Measurements from ENCODE around the gene ATG9A. TPM values are rescaled to one million over a fixed set of nuclear protein-coding genes. Genes with fewer than 3 reads are reported as not detected.
A peak's percentile ranks its signal among the peaks of the same experiment; 100 is the strongest.

ATG9A gene
- total and polyA plus RNA-seq, 9 of the 15 experiments (the other 6 are each of a cell fraction or from before 2014, with no cell fraction given), result 0.25 to 65.6 (median 23.4) TPM

GRCh38 chr2:219206328-219207133 is 22.9 kb downstream of the ATG9A start, which contains the start of gene ZFAND2B (continued):
- TF ChIP-seq MYC (IDR thresholded peaks at IDR 0.05; ENCODE audit: low read depth, low read length) (peak; percentile 55; the same call in 1 of the 2 replicates), MYC (CRISPR knock-in tag; IDR thresholded peaks at IDR 0.05; ENCODE audit: borderline replicate concordance, low read depth) (no peak), ZNF639 (CRISPR knock-in tag; conservative IDR thresholded peaks at IDR 0.05 in 1 of 2, IDR thresholded peaks at IDR 0.05 in 1 of 2) (peak in 1 of 2 experiments; percentile 82; a peak in 2 of 4 replicates), HNRNPK (IDR thresholded peaks at IDR 0.05; ENCODE audit: low read depth, low read length, poor library complexity, severe bottlenecking) (no peak), POLR2AphosphoS5 (IDR thresholded peaks at IDR 0.05; ENCODE audit: control insufficient read depth, insufficient read depth, low read depth, low read length) (peak; percentile 83), L3MBTL2 (IDR thresholded peaks at IDR 0.05) (peak; percentile 74), MAFF (IDR thresholded peaks at IDR 0.05; ENCODE audit: low read length) (no peak), ETV5 (CRISPR knock-in tag; IDR thresholded peaks at IDR 0.05; ENCODE audit: low read depth) (0 out of 2 replicates have a peak, but pooled peaks have one; percentile 3), PCBP2 (IDR thresholded peaks at IDR 0.05; ENCODE audit: low read depth, low read length, poor library complexity, severe bottlenecking) (no peak), MXD1 (CRISPR knock-in tag; IDR thresholded peaks at IDR 0.05; ENCODE audit: borderline replicate concordance, poor library complexity, severe bottlenecking) (no peak), ZBTB7A (IDR thresholded peaks at IDR 0.05; ENCODE audit: borderline replicate concordance, control insufficient read depth, low read depth, low read length) (peak; percentile 64; the same call in 1 of the 2 replicates), KDM2B (CRISPR knock-in tag; IDR thresholded peaks at IDR 0.05) (no peak), FOXK2 (conservative IDR thresholded peaks at IDR 0.05 in 1 of 2, IDR thresholded peaks at IDR 0.05 in 1 of 2; ENCODE audit: low read depth in 2 of 2) (peak in 1 of 2 experiments; percentile 53; a peak in 1 of 4 replicates), ZFP1 (CRISPR knock-in tag; IDR thresholded peaks at IDR 0.05) (no peak)
- TF ChIP-seq, protein P1, sequence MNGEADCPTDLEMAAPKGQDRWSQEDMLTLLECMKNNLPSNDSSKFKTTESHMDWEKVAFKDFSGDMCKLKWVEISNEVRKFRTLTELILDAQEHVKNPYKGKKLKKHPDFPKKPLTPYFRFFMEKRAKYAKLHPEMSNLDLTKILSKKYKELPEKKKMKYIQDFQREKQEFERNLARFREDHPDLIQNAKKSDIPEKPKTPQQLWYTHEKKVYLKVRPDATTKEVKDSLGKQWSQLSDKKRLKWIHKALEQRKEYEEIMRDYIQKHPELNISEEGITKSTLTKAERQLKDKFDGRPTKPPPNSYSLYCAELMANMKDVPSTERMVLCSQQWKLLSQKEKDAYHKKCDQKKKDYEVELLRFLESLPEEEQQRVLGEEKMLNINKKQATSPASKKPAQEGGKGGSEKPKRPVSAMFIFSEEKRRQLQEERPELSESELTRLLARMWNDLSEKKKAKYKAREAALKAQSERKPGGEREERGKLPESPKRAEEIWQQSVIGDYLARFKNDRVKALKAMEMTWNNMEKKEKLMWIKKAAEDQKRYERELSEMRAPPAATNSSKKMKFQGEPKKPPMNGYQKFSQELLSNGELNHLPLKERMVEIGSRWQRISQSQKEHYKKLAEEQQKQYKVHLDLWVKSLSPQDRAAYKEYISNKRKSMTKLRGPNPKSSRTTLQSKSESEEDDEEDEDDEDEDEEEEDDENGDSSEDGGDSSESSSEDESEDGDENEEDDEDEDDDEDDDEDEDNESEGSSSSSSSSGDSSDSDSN (IDR thresholded peaks at IDR 0.05; ENCODE audit: borderline replicate concordance in 1 of 2, low read depth in 2 of 2, low read length in 2 of 2), result 0 out of 4 replicates have a peak, but pooled peaks have one; percentile 24 to 50
- TF ChIP-seq, protein P2, sequence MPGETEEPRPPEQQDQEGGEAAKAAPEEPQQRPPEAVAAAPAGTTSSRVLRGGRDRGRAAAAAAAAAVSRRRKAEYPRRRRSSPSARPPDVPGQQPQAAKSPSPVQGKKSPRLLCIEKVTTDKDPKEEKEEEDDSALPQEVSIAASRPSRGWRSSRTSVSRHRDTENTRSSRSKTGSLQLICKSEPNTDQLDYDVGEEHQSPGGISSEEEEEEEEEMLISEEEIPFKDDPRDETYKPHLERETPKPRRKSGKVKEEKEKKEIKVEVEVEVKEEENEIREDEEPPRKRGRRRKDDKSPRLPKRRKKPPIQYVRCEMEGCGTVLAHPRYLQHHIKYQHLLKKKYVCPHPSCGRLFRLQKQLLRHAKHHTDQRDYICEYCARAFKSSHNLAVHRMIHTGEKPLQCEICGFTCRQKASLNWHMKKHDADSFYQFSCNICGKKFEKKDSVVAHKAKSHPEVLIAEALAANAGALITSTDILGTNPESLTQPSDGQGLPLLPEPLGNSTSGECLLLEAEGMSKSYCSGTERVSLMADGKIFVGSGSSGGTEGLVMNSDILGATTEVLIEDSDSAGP (CRISPR knock-in tag; IDR thresholded peaks at IDR 0.05), result no peak
- TF ChIP-seq, protein P3, sequence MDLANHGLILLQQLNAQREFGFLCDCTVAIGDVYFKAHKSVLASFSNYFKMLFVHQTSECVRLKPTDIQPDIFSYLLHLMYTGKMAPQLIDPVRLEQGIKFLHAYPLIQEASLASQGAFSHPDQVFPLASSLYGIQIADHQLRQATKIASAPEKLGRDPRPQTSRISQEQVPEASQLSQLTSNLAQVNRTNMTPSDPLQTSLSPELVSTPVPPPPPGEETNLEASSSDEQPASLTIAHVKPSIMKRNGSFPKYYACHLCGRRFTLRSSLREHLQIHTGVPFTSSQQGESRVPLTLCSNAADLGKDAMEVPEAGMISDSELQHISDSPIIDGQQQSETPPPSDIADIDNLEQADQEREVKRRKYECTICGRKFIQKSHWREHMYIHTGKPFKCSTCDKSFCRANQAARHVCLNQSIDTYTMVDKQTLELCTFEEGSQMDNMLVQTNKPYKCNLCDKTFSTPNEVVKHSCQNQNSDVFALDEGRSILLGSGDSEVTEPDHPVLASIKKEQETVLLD (IDR thresholded peaks at IDR 0.05), result 0 out of 2 replicates have a peak, but pooled peaks have one; percentile 27
